Effector memory CD8-positive, alpha-beta T cell (primary cell): Measurements from ENCODE around the gene NFAT5.
"Not testable (repeated sequence)": the region's sequence is repeated elsewhere in the genome, so short reads cannot be mapped to it uniquely, and the experiment has no call there.

Experiments used
- ATAC-seq: fragments of 150-1000 bp; cut with Tn5 transposase; replicated peaks from 2 replicates; pipeline ENCODE4 v1.10.0; 2021; ENCODE audit warnings: mild to moderate bottlenecking, moderate library complexity
- DNase-seq, 3 experiments: peaks; one replicate each; pipeline ENCODE4 v3.0.0; 2021
- H3K27ac Mint-ChIP-seq, 2 donors: one replicate each; pipeline ENCODE4 v1.8.0; 2022; ENCODE audit warnings: mild to moderate bottlenecking in 2 of 2, mixed read lengths in 2 of 2, moderate library complexity in 2 of 2
- H3K27me3 Mint-ChIP-seq, 2 donors: one replicate each; pipeline ENCODE4 v1.8.0; 2022; ENCODE audit warnings: mixed read lengths in 2 of 2
- H3K36me3 Mint-ChIP-seq: one replicate; pipeline ENCODE4 v1.8.0; 2022; ENCODE audit warnings: mild to moderate bottlenecking, moderate library complexity, mixed read lengths; ENCODE audit not compliant: insufficient read depth
- H3K4me1 Mint-ChIP-seq, 2 donors: one replicate each; pipeline ENCODE4 v1.8.0; 2022; ENCODE audit warnings: low read depth in 2 of 2, mixed read lengths in 2 of 2
- H3K4me3 Mint-ChIP-seq, 2 donors: one replicate each; pipeline ENCODE4 v1.8.0; 2022; ENCODE audit warnings: mild to moderate bottlenecking in 2 of 2, mixed read lengths in 2 of 2, moderate library complexity in 2 of 2
- H3K9me3 Mint-ChIP-seq, 2 donors: one replicate each; pipeline ENCODE4 v1.8.0; 2022; ENCODE audit warnings: mixed read lengths in 2 of 2

Gene NFAT5

GRCh38 chr16:69534720-69535119 lies 31.0 kb upstream of the NFAT5 start:
- Mint-ChIP-seq H3K4me3 (no peak overlapping the region), H3K27ac (no peak overlapping the region), H3K9me3 (no peaks in the 10 kb centered on the region), H3K4me1 (peaks cover 9 to 11% of the 10 kb centered on the region in 2 donors), H3K27me3 (no peaks in the 10 kb centered on the region), H3K36me3 (peaks cover 10% of the 10 kb centered on the region)
- DNase-seq (no peak), ATAC-seq (no peak)

DNA sequence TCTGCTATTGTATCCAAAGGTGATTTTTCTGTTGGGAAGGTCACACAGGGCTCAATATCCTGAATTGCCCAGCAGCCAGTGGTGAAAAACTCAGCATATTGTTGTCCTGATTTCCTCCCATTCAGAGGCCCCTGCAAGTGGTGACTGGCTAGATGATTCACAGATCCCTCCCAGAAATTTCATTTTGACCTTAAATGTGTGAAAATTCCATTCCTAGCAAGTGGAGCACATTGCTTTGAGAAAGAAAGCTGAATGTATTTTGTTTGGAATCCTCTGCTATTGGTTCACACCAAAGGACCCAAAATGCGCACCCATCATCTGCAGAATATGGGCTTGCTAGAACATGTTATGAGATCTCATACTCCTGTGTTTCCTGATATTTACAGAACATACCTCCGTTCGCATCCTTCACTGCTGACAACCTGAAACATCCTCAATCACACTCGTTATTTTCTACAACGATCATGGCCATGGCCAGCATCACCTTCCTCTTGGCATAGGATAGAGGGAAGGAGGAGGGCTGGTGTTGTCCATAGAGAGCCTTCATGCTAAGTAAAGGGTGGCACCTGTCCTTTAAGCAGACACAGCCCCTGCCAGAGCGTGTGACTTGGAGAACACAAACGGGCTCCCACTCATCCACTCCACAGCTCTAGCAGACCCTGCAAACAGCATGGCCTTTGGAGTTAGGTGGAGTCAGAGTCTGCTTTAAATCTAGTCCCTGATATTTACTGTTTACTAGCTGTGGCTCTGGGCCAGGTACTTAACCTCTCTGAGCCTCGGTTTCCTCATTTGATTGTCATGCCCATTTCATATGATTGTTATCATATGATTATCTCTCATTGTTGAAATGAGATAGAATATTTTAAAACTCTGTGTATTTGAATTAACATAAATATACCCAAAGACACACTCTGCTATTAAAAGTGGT lies 30.4 kb upstream of the NFAT5 start:
- Mint-ChIP-seq H3K4me3 (no peak overlapping the region), H3K27ac (no peak overlapping the region), H3K27me3 (no peaks in the 10 kb centered on the region), H3K36me3 (peaks cover 9% of the 10 kb centered on the region), H3K9me3 (no peaks in the 10 kb centered on the region), H3K4me1 (peaks cover 8 to 10% of the 10 kb centered on the region in 2 donors)
- DNase-seq: no peak
- ATAC-seq: no peak

- DNase-seq: no peak
- H3K36me3 Mint-ChIP-seq: no peaks in the 10 kb centered on the region
- H3K9me3 Mint-ChIP-seq: no peaks in the 10 kb centered on the region
- H3K27me3 Mint-ChIP-seq: no peaks in the 10 kb centered on the region
- H3K27ac Mint-ChIP-seq: no peak overlapping the region
- no peak for ATAC-seq
- H3K4me3 Mint-ChIP-seq: no peak overlapping the region
- H3K4me1 Mint-ChIP-seq: no peaks in the 10 kb centered on the region
These were observed 28.1 kb upstream of the NFAT5 start for GRCh38 chr16:69537706-69538080.

DNA sequence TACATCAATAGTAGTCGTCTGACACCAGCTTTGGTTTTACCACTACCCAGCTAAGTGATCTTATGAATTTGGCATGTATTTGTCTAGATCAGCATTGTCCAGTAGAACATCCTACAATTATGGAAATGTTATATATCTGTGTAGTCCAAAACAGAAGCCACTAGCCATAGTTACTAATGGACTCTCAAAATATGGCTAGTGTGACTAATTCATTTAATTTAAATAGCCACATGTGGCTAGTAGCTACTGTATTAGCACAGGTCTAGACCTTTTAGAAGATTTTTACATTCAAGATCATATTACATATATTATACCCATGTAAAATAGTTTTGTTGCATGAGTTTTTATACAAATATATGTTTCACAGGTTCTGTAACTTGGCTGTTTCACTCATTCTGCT lies 27.0 kb upstream of the NFAT5 start:
- Mint-ChIP-seq H3K27me3 (no peaks in the 10 kb centered on the region), H3K9me3 (no peaks in the 10 kb centered on the region), H3K36me3 (no peaks in the 10 kb centered on the region), H3K4me1 (no peaks in the 10 kb centered on the region), H3K27ac (no peak overlapping the region), H3K4me3 (no peak overlapping the region)
- ATAC-seq (no peak), DNase-seq (no peak)

GRCh38 chr16:69542974-69543373 lies 22.8 kb upstream of the NFAT5 start:
- H3K9me3 Mint-ChIP-seq: no peaks in the 10 kb centered on the region
- H3K4me3 Mint-ChIP-seq: no peak overlapping the region
- H3K27me3 Mint-ChIP-seq: no peaks in the 10 kb centered on the region
- ATAC-seq: no peak
- no peak overlapping the region for H3K27ac Mint-ChIP-seq
- no peaks in the 10 kb centered on the region for H3K4me1 Mint-ChIP-seq
- DNase-seq: no peak
- no peaks in the 10 kb centered on the region for H3K36me3 Mint-ChIP-seq

DNA sequence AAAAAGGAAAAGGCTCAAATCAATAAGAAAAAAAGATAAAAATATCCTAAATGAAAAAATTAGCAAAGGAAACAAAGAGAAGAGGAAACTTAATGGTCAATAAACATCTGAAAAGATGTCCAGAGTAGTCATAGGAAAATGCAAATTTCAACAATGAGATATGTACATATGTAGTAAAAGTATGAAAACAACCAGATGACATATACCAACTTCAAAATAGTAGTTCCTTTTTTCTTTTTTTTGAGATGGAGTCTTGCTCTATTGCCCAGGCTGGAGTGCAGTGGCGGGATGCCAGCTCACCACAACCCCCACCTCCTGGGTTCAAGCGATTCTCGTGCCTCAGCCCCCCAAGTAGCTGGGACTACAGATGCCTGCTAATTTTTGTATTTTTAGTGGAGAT lies 21.7 kb upstream of the NFAT5 start:
- no peaks in the 10 kb centered on the region for H3K27me3 Mint-ChIP-seq
- no peaks in the 10 kb centered on the region for H3K4me1 Mint-ChIP-seq
- H3K4me3 Mint-ChIP-seq: no peak overlapping the region
- ATAC-seq: no peak
- H3K27ac Mint-ChIP-seq: no peak overlapping the region
- no peaks in the 10 kb centered on the region for H3K9me3 Mint-ChIP-seq
- DNase-seq: no peak
- no peaks in the 10 kb centered on the region for H3K36me3 Mint-ChIP-seq

- not testable (repeated sequence) for H3K36me3 Mint-ChIP-seq, H3K27ac Mint-ChIP-seq, H3K27me3 Mint-ChIP-seq, H3K9me3 Mint-ChIP-seq, ATAC-seq, H3K4me1 Mint-ChIP-seq, DNase-seq, H3K4me3 Mint-ChIP-seq
These were observed 19.1 kb upstream of the NFAT5 start for GRCh38 chr16:69546663-69547062.

- ATAC-seq: no peak
- Mint-ChIP-seq H3K4me3 (no peak overlapping the region), H3K27ac (no peak overlapping the region), H3K36me3 (peaks cover 2% of the 10 kb centered on the region), H3K9me3 (no peaks in the 10 kb centered on the region), H3K27me3 (no peaks in the 10 kb centered on the region), H3K4me1 (peaks cover 0 to 7% of the 10 kb centered on the region in 2 donors)
- no peak for DNase-seq
These were observed 12.4 kb upstream of the NFAT5 start for GRCh38 chr16:69553332-69553731.

DNA sequence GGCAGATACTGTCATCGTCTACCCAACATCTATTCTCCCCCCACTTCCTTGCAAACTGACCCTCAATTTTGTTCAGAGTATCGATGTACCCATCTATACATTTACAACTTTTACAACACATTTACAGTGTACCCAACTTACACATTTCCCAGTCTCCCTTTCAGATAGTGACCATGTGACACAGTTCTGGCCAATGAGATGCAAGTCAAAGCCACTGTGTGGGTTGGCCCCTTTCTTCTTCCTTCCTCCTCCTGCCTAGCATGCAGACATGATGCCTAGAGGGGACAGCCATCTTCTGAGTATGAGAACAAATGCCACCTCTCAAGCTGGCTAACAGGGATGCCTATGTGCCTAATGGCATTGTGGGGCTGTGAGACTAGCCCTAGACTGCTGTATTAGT lies 11.3 kb upstream of the NFAT5 start:
- Mint-ChIP-seq H3K4me1 (peaks cover 0 to 7% of the 10 kb centered on the region in 2 donors), H3K27ac (no peak overlapping the region), H3K4me3 (no peak overlapping the region), H3K9me3 (no peaks in the 10 kb centered on the region), H3K36me3 (peaks cover 2% of the 10 kb centered on the region), H3K27me3 (no peaks in the 10 kb centered on the region)
- DNase-seq: no peak
- no peak for ATAC-seq

DNA sequence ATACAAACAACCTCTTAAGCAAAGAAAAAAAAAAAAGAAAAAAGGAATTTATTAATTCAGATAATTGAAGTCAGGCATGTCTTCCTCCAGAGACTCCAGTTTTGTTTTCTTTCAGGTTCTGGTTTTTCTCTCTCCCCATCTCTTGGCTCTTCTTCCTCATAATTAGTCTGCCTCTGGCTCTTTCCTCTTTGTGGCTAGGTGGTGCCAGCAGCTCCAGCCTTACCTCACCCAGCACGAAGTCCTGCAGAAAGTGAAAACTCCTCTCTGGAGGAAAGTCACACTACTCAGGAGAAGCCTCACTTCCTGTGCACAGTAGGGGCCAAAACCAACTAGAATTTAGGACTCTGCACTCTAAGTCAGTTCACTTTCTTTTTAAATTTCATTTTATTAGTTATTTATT lies 10.3 kb upstream of the NFAT5 start:
- Mint-ChIP-seq H3K4me3 (no peak overlapping the region), H3K36me3 (peaks cover 2% of the 10 kb centered on the region), H3K27me3 (no peaks in the 10 kb centered on the region), H3K4me1 (peaks cover 0 to 7% of the 10 kb centered on the region in 2 donors), H3K9me3 (no peaks in the 10 kb centered on the region), H3K27ac (no peak overlapping the region)
- ATAC-seq (no peak), DNase-seq (no peak)

DNA sequence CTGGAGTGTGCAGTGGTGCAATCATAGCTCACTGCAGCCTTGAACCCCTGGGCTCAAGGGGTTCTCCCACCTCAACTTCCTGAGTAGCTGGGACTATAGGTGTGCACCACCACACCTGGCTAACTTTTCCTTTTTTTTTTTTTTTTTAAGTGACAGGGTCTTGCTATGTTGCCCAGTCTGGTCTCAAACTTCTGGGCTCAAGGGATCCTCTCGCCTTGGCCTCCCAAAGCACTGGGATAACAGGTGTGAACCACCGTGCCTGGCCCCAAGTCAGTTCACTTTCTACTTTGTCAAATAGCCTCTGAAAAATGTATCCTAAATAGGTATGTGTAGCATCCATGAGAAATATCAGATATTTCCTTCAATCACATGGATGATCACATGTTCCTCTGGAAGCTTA lies 9.9 kb upstream of the NFAT5 start:
- no peak for DNase-seq
- H3K4me3 Mint-ChIP-seq: no peak overlapping the region
- H3K4me1 Mint-ChIP-seq: peaks cover 0 to 7% of the 10 kb centered on the region in 2 donors
- H3K27me3 Mint-ChIP-seq: no peaks in the 10 kb centered on the region
- ATAC-seq: no peak
- peaks cover 2% of the 10 kb centered on the region for H3K36me3 Mint-ChIP-seq
- no peak overlapping the region for H3K27ac Mint-ChIP-seq
- H3K9me3 Mint-ChIP-seq: no peaks in the 10 kb centered on the region

- H3K27ac Mint-ChIP-seq: no peak overlapping the region
- H3K4me1 Mint-ChIP-seq: peaks cover 12 to 17% of the 10 kb centered on the region in 2 donors
These were observed 6.6 kb upstream of the NFAT5 start for GRCh38 chr16:69559164-69559563.

DNA sequence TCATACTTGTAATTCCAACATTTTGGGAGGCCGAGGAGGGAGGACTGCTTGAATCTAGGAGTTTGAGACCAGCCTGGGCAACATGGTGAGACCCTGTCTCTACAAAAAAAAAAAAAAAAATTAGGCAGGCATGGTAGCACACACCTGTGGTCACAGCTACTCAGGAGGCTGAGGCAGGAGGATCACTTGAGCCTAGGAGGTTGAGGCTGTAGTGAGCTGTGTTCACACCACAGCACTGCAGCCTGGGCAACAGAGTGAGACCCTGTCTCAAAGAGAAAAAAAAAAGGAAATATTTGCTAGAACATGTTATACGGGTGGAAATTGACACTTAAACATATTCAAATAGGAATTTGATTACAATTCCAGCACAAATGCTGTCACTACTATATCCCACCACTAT lies 4.4 kb upstream of the NFAT5 start:
- H3K27me3 Mint-ChIP-seq, DNase-seq, H3K9me3 Mint-ChIP-seq, H3K27ac Mint-ChIP-seq, ATAC-seq, H3K36me3 Mint-ChIP-seq, H3K4me3 Mint-ChIP-seq: not testable (repeated sequence)
- peaks cover 14 to 20% of the 10 kb centered on the region in 2 donors for H3K4me1 Mint-ChIP-seq

More at GRCh38 chr16:69559164-69559563, 6.6 kb upstream of the NFAT5 start:
- no peak for ATAC-seq
- Mint-ChIP-seq H3K9me3 (no peaks in the 10 kb centered on the region), H3K4me3 (no peak overlapping the region), H3K27me3 (no peaks in the 10 kb centered on the region), H3K36me3 (peaks cover 2% of the 10 kb centered on the region)
- no peak for DNase-seq

DNA sequence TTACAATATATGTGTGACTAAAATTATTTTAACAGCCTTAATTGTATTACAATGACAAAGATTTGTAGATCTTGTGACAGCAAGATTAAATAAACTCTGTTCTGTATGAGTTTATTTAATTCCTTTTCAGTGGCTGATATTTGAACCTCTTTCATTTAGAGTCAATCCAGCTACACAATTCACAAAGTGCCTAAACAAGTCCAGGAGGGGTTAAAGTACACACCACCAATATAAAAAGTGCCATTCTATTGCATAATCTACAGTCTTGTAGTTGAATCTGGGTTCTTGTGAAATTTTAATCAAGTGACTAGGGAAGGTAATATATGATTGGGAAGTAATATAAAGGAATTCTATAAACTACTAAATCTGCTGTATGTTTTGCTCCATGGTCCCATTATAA lies 3.9 kb upstream of the NFAT5 start:
- H3K27ac Mint-ChIP-seq: no peak overlapping the region
- peaks cover 15 to 21% of the 10 kb centered on the region in 2 donors for H3K4me1 Mint-ChIP-seq
- H3K4me3 Mint-ChIP-seq: no peak overlapping the region
- no peaks in the 10 kb centered on the region for H3K9me3 Mint-ChIP-seq
- H3K27me3 Mint-ChIP-seq: no peaks in the 10 kb centered on the region
- ATAC-seq (no peak), DNase-seq (no peak)
- H3K36me3 Mint-ChIP-seq: peaks cover 8% of the 10 kb centered on the region
